ENCODE measurements around the gene DLG5. TPM values are rescaled to one million over a fixed set of nuclear protein-coding genes. Genes with fewer than 3 reads are reported as not detected.

The DLG5 gene
- total and polyA plus RNA-seq, 7 donors, result 6.0 to 78.1 (median 41.0) TPM

GRCh38 chr10:77879710-77880109 lies 46.8 kb downstream of the DLG5 start:
- H3K9me3 ChIP-seq, result no peaks in the 10 kb centered on the region
- no peak overlapping the region for H3K4me3 ChIP-seq
- intact Hi-C loops (cut with DNase I), result loop anchor here (10.0 kb wide), 1 partner anchor 95 kb away; no protein-coding TSS in a partner anchor
- DNase-seq, result no peak
- H3K27ac ChIP-seq, result peak overlapping the region in 1 of 4 donors; percentile 84
- TF ChIP-seq POLR2AphosphoS5 (IDR thresholded peaks at IDR 0.05) (no peak), POLR2A (IDR thresholded peaks at IDR 0.05) (no peak), CTCF (IDR thresholded peaks at IDR 0.05) (no peak), EP300 (IDR thresholded peaks at IDR 0.05) (no peak)
- peaks cover 0 to 56% (median 37%) of the 10 kb centered on the region in 4 donors for H3K4me1 ChIP-seq
- H3K27me3 ChIP-seq, result no peaks in the 10 kb centered on the region
- 92 to 96% methylated on average over 3 of the region's 3 CpGs for WGBS, 2 donors
- H3K36me3 ChIP-seq, result no peaks in the 10 kb centered on the region

- Histone ChIP-seq H3K4me1 (peaks cover 0 to 63% (median 42%) of the 10 kb centered on the region in 4 donors), H3K9me3 (no peaks in the 10 kb centered on the region), H3K4me3 (no peak overlapping the region), H3K27me3 (no peaks in the 10 kb centered on the region), H3K36me3 (no peaks in the 10 kb centered on the region), H3K27ac (peak overlapping the region in 3 of 4 donors; percentile 65 to 91 (median 84))
- no peak for DNase-seq
- WGBS, 2 donors, result 96% methylated on average over 4 of the region's 4 CpGs
- intact Hi-C loops (cut with DNase I), result loop anchor here (10.0 kb wide), 1 partner anchor 96 kb away; no protein-coding TSS in a partner anchor
- no peak for TF ChIP-seq EP300 (IDR thresholded peaks at IDR 0.05)
Measured at GRCh38 chr10:77879065-77879464, 47.5 kb downstream of the DLG5 start.

- intact Hi-C loops (cut with DNase I), result loop anchor here (10.0 kb wide), 1 partner anchor 97 kb away; no protein-coding TSS in a partner anchor
- WGBS, 2 donors, result 45 to 77% methylated on average over 16 of the region's 16 CpGs
- no peaks in the 10 kb centered on the region for H3K36me3 ChIP-seq
- DNase-seq, result peak; percentile 91
- peak overlapping the region; percentile 65 to 91 (median 82) for H3K27ac ChIP-seq
- H3K4me3 ChIP-seq, result no peak overlapping the region
- TF ChIP-seq POLR2A (IDR thresholded peaks at IDR 0.05), result no peak
- TF ChIP-seq CTCF (IDR thresholded peaks at IDR 0.05), result no peak
- no peak for TF ChIP-seq EP300 (IDR thresholded peaks at IDR 0.05)
- peak; percentile 16 to 51 (median 34) for TF ChIP-seq POLR2AphosphoS5 (IDR thresholded peaks at IDR 0.05)
- peaks cover 0 to 76% (median 56%) of the 10 kb centered on the region in 4 donors for H3K4me1 ChIP-seq
- no peaks in the 10 kb centered on the region for H3K9me3 ChIP-seq
- no peaks in the 10 kb centered on the region for H3K27me3 ChIP-seq
Measured at GRCh38 chr10:77877441-77878344, 48.9 kb downstream of the DLG5 start.

- intact Hi-C loops (cut with DNase I), result loop anchor here (10.0 kb wide), 1 partner anchor 99 kb away; no protein-coding TSS in a partner anchor
- no peaks in the 10 kb centered on the region for H3K27me3 ChIP-seq
- no peak for TF ChIP-seq CTCF (IDR thresholded peaks at IDR 0.05)
- no peak for TF ChIP-seq EP300 (IDR thresholded peaks at IDR 0.05)
- TF ChIP-seq POLR2AphosphoS5 (IDR thresholded peaks at IDR 0.05), result no peak
- peak overlapping the region; percentile 80 to 91 (median 83) for H3K27ac ChIP-seq
- DNase-seq, result no peak
- no peaks in the 10 kb centered on the region for H3K36me3 ChIP-seq
- H3K9me3 ChIP-seq, result no peaks in the 10 kb centered on the region
- WGBS, 2 donors, result 93 to 96% methylated on average over 5 of the region's 5 CpGs
- H3K4me3 ChIP-seq, result no peak overlapping the region
- H3K4me1 ChIP-seq, result peaks cover 0 to 85% (median 69%) of the 10 kb centered on the region in 4 donors
Measured at GRCh38 chr10:77875730-77876129, 50.8 kb downstream of the DLG5 start.

GRCh38 chr10:77874872-77875271 lies 51.7 kb downstream of the DLG5 start:
- H3K4me1 ChIP-seq, result peaks cover 0 to 86% (median 77%) of the 10 kb centered on the region in 4 donors
- TF ChIP-seq CTCF (IDR thresholded peaks at IDR 0.05) (no peak), EP300 (IDR thresholded peaks at IDR 0.05) (no peak), POLR2AphosphoS5 (IDR thresholded peaks at IDR 0.05) (no peak), POLR2A (IDR thresholded peaks at IDR 0.05) (no peak)
- no peaks in the 10 kb centered on the region for H3K9me3 ChIP-seq
- no peak for DNase-seq
- no peaks in the 10 kb centered on the region for H3K27me3 ChIP-seq
- H3K27ac ChIP-seq, result peak overlapping the region; percentile 80 to 91 (median 83)
- no peaks in the 10 kb centered on the region for H3K36me3 ChIP-seq
- intact Hi-C loops (cut with DNase I), result loop anchor here (10.0 kb wide), 1 partner anchor 100 kb away; no protein-coding TSS in a partner anchor
- WGBS, 2 donors, result 92 to 97% methylated on average over 3 of the region's 3 CpGs
- no peak overlapping the region for H3K4me3 ChIP-seq
